Measurements from ENCODE around the gene PAPPA. TPM values are rescaled to one million over a fixed set of nuclear protein-coding genes. Genes with fewer than 3 reads are reported as not detected.

PAPPA gene
- total and polyA plus RNA-seq, 2 of the 8 experiments (the other 6 are each of a cell fraction or from before 2014, with no cell fraction given): 0.18 to 0.63 TPM

DNA sequence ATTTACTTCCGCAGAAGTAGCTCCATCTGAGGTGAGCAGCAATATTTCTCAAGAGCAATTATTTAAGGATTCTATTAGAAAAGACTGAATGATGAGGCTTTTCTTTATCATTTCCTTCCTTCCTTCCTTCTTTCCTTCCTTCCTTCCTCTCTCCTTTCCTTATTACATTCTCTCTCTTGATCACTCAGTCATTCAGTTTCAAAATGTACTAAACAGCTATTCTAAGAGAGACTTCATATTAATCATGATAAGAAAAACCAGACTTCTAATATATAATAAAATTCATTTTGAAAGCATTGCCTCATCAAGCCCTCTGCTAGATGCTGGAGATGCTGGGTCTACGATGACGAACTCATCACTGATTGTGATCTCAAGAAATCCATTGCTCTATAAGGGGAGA is 30.4 kb upstream of the PAPPA start:
- H4K91ac ChIP-seq (replicated peaks; ENCODE audit: insufficient read length, low read length): no peak overlapping the region
- no peaks in the 10 kb centered on the region for H4K20me1 ChIP-seq (replicated peaks in 1 of 2; ENCODE audit: control insufficient read depth in 1 of 2, insufficient read depth in 2 of 2, low read length in 2 of 2)
- ChIA-PET CTCF (ENCODE audit: partially characterized antibody) (interaction anchor here (1.2 kb wide), 2 partner anchors 10 to 14 kb away, joined by 3 read pairs; no protein-coding TSS in a partner anchor), POLR2A (ENCODE audit: partially characterized antibody) (no interaction called here)
- H3K4ac ChIP-seq (replicated peaks; ENCODE audit: insufficient read length, low read depth, low read length): no peak overlapping the region
- no peak overlapping the region for H3K14ac ChIP-seq (ENCODE audit: insufficient read length)
- H3K4me2 ChIP-seq (ENCODE audit: insufficient read depth in 1 of 2, low read depth in 2 of 2, low read length in 2 of 2): no peak overlapping the region
- no peak overlapping the region for H2BK12ac ChIP-seq (ENCODE audit: low read depth, low read length)
- H3K23ac ChIP-seq (ENCODE audit: insufficient read length): no peak overlapping the region
- H3K4me1 ChIP-seq (replicated peaks in 1 of 4; ENCODE audit: control insufficient read depth in 3 of 4, insufficient read depth in 4 of 4, low read length in 3 of 4): peaks cover 0 to 2% (median 0%) of the 10 kb centered on the region in 4 experiments; a peak in 1 of 7 replicates
- no peak overlapping the region for H3K56ac ChIP-seq (replicated peaks; ENCODE audit: insufficient read length, low read depth, low read length)
- no peak overlapping the region for H3K27ac ChIP-seq (ENCODE audit: low read depth, low read length)
- no peak for FAIRE-seq
- H3K27me3 ChIP-seq (replicated peaks in 1 of 4; ENCODE audit: control insufficient read depth in 3 of 4, extremely low read depth in 1 of 4, insufficient read depth in 3 of 4, low read length in 3 of 4): peaks cover 0 to 2% (median 0%) of the 10 kb centered on the region in 4 experiments; a peak in 1 of 7 replicates
- H2BK5ac ChIP-seq (ENCODE audit: low read depth, low read length): no peak overlapping the region
- no peaks in the 10 kb centered on the region for H3K79me1 ChIP-seq (ENCODE audit: low read depth, low read length)
- H4K8ac ChIP-seq (ENCODE audit: extremely low read depth, insufficient read depth, low read length): no peak overlapping the region
- H3K9ac ChIP-seq (replicated peaks in 1 of 4; ENCODE audit: extremely low read depth in 1 of 4, low read depth in 3 of 4, low read length in 3 of 4): no peak overlapping the region
- no peak overlapping the region for H2BK20ac ChIP-seq (ENCODE audit: low read length)
- no peak for DNase-seq (ENCODE audit: low read depth in 1 of 2, low spot score in 2 of 2)
- no peak overlapping the region for H2BK120ac ChIP-seq (replicated peaks; ENCODE audit: low read depth, low read length)
- no peaks in the 10 kb centered on the region; the same call in 1 of the 2 replicates for H3K23me2 ChIP-seq (ENCODE audit: low read depth, low read length)
- no peaks in the 10 kb centered on the region for H3K79me2 ChIP-seq (ENCODE audit: control insufficient read depth in 1 of 2, insufficient read depth in 2 of 2, low read length in 2 of 2)
- no peak overlapping the region for H3K4me3 ChIP-seq (ENCODE audit: extremely low read depth in 1 of 4, insufficient read depth in 2 of 4, low read depth in 3 of 4, low read length in 4 of 4)
- no peak overlapping the region for H2BK15ac ChIP-seq (ENCODE audit: low read length)
- no peaks in the 10 kb centered on the region for H3K36me3 ChIP-seq (ENCODE audit: control insufficient read depth in 2 of 4, insufficient read depth in 4 of 4, low read length in 3 of 4)
- no peaks in the 10 kb centered on the region for H3K9me3 ChIP-seq (ENCODE audit: insufficient read depth in 2 of 2, low read depth in 1 of 2, low read length in 1 of 2)
- H2AK5ac ChIP-seq (ENCODE audit: low read depth, low read length): no peak overlapping the region
- H2AFZ ChIP-seq (ENCODE audit: low read length): no peak overlapping the region
- H3K18ac ChIP-seq (ENCODE audit: extremely low read depth, low read length): no peak overlapping the region
- 90% methylated on average over 3 of the region's 3 CpGs; no CpG with 5 or more reads in 1 of the 2 experiments for WGBS, 2 experiments (ENCODE audit: extremely low coverage in 1 of 2, insufficient coverage in 1 of 2, insufficient read length in 1 of 2, insufficient replicate concordance in 2 of 2, low coverage in 1 of 2, low lambda C conversion rate in 2 of 2, missing lambda C conversion rate in 1 of 2)
- no peak overlapping the region for H4K5ac ChIP-seq (ENCODE audit: insufficient read length, low read depth, low read length)
- TF ChIP-seq KDM5A (IDR thresholded peaks at IDR 0.05; ENCODE audit: low read length) (no peak), SUZ12 (IDR thresholded peaks at IDR 0.05; ENCODE audit: low read length) (no peak), SAP30 (IDR thresholded peaks at IDR 0.05; ENCODE audit: insufficient read depth, insufficient replicate concordance, low read length) (no peak), SP4 (IDR thresholded peaks at IDR 0.05; ENCODE audit: low read length) (no peak), SP2 (IDR thresholded peaks at IDR 0.05; ENCODE audit: low read length) (no peak), GABPA (IDR thresholded peaks at IDR 0.05; ENCODE audit: borderline replicate concordance, insufficient read depth, low read length) (no peak), NANOG (IDR thresholded peaks at IDR 0.05; ENCODE audit: insufficient read depth, low read depth, low read length, poor library complexity, severe bottlenecking) (no peak), SP1 (IDR thresholded peaks at IDR 0.05; ENCODE audit: low read depth, low read length) (no peak), CHD1 (IDR thresholded peaks at IDR 0.05; ENCODE audit: low read depth, low read length) (no peak), ZNF274 (IDR thresholded peaks at IDR 0.05; ENCODE audit: borderline replicate concordance, extremely low read depth, low read length) (no peak), BACH1 (IDR thresholded peaks at IDR 0.05; ENCODE audit: low read length) (no peak)
- TF ChIP-seq, protein P1, sequence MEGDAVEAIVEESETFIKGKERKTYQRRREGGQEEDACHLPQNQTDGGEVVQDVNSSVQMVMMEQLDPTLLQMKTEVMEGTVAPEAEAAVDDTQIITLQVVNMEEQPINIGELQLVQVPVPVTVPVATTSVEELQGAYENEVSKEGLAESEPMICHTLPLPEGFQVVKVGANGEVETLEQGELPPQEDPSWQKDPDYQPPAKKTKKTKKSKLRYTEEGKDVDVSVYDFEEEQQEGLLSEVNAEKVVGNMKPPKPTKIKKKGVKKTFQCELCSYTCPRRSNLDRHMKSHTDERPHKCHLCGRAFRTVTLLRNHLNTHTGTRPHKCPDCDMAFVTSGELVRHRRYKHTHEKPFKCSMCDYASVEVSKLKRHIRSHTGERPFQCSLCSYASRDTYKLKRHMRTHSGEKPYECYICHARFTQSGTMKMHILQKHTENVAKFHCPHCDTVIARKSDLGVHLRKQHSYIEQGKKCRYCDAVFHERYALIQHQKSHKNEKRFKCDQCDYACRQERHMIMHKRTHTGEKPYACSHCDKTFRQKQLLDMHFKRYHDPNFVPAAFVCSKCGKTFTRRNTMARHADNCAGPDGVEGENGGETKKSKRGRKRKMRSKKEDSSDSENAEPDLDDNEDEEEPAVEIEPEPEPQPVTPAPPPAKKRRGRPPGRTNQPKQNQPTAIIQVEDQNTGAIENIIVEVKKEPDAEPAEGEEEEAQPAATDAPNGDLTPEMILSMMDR (IDR thresholded peaks at IDR 0.05; ENCODE audit: control extremely low read depth in 1 of 3, insufficient read depth in 1 of 3, low read depth in 1 of 3, low read length in 3 of 3): no peak

Measured in H1 (cell line).